ENCODE results near the gene OR5AL1. TPM values are rescaled to one million over a fixed set of nuclear protein-coding genes. Genes with fewer than 3 reads are reported as not detected.
"Not testable (repeated sequence)": the region's sequence is repeated elsewhere in the genome, so short reads cannot be mapped to it uniquely, and the experiment has no call there.

The OR5AL1 gene
- not detected in 2 replicates for total RNA-seq
- long read RNA-seq = 0 reads

DNA sequence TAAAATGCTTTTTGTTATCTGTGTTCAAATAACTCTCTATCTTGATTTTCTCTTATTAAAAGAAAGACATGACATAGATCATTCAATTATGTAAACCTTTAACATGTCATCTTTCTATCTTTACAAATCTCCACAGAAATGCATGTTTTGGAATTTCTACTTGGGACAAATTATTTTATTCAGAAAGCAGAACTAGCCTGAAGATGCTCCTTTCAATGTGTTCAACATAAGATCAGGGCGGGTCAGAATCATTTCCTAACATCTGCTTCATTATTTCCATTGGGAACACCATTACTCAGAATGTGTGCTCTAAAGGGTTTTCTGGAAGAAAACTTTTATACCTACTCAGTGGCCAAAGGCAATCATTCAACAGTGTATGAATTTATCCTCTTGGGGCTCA lies at the start of gene OR5AL1:
OR5AL1 (plus strand) TSS at position 301 of the 400 bp plus-strand sequence.
- H3K9me3 Mint-ChIP-seq = peaks cover 2% of the 10 kb centered on the region
- H3K27ac Mint-ChIP-seq (ENCODE audit: unreplicated experiment) = no peak within 1 kb of the TSS
- H3K36me3 Mint-ChIP-seq (ENCODE audit: low read depth) = no peaks in the 10 kb centered on the region
- TF ChIP-seq, protein P1, sequence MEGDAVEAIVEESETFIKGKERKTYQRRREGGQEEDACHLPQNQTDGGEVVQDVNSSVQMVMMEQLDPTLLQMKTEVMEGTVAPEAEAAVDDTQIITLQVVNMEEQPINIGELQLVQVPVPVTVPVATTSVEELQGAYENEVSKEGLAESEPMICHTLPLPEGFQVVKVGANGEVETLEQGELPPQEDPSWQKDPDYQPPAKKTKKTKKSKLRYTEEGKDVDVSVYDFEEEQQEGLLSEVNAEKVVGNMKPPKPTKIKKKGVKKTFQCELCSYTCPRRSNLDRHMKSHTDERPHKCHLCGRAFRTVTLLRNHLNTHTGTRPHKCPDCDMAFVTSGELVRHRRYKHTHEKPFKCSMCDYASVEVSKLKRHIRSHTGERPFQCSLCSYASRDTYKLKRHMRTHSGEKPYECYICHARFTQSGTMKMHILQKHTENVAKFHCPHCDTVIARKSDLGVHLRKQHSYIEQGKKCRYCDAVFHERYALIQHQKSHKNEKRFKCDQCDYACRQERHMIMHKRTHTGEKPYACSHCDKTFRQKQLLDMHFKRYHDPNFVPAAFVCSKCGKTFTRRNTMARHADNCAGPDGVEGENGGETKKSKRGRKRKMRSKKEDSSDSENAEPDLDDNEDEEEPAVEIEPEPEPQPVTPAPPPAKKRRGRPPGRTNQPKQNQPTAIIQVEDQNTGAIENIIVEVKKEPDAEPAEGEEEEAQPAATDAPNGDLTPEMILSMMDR (conservative IDR thresholded peaks at IDR 0.05) = no peak
- H3K27me3 Mint-ChIP-seq (ENCODE audit: low read depth) = no peaks in the 10 kb centered on the region
- no peak for DNase-seq (ENCODE audit: low read depth, low spot score)
- H3K4me1 Mint-ChIP-seq = no peaks in the 10 kb centered on the region
- H3K4me3 Mint-ChIP-seq = no peak within 1 kb of the TSS

DNA sequence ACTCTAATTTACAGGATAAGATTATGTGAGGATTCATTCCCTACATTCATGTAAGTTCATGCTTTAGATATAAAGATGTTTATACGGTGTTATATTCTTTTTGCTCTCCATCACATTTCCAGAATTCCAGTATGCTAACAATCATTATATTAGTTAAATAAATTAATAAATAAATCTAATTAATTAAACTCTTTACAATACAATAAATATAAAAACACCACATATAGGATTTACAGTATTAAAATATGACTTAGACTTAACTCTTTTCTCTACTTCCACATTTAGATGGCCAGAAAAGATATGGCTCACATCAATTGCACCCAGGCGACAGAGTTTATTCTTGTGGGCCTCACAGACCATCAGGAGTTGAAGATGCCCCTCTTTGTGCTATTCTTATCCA lies 37.2 kb upstream of the OR5AL1 start, which contains the start of gene OR8U1:
OR8U1 (plus strand) TSS at position 301 of the 400 bp plus-strand sequence; CDS start at position 301, 0 bp downstream.
- DNase-seq (ENCODE audit: low read depth, low spot score) = no peak

DNA sequence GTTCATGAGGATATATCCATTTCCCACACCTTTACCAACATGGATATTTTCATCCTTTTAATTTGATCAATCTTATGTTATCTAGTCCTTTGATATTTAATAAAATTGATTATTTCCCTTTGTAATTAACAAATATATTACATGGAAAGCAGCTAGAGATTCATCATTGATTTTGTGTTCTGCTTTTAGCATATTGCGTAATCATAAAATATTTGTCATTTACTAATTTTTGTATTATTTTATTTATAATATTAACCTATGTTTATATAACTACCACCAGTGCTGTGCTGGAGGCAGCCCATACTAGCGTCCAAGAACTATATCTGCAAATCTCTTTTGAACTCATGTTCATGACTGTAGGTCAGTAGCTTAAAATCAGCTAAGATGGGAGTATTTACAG lies 32.4 kb upstream of the OR5AL1 start:
- TF ChIP-seq, protein P1 (conservative IDR thresholded peaks at IDR 0.05) = no peak
- Mint-ChIP-seq H3K9me3 (no peaks in the 10 kb centered on the region), H3K27ac (ENCODE audit: unreplicated experiment) (no peak overlapping the region), H3K27me3 (ENCODE audit: low read depth) (no peaks in the 10 kb centered on the region), H3K36me3 (ENCODE audit: low read depth) (no peaks in the 10 kb centered on the region), H3K4me3 (no peak overlapping the region), H3K4me1 (no peaks in the 10 kb centered on the region)
- DNase-seq (ENCODE audit: low read depth, low spot score) = no peak

More for the DNA sequence above, 37.2 kb upstream of the OR5AL1 start, which contains the start of gene OR8U1:
- Mint-ChIP-seq H3K27me3 (ENCODE audit: low read depth) (no peaks in the 10 kb centered on the region), H3K27ac (ENCODE audit: unreplicated experiment) (no peak within 1 kb of the TSS), H3K4me1 (no peaks in the 10 kb centered on the region), H3K9me3 (no peaks in the 10 kb centered on the region), H3K4me3 (no peak within 1 kb of the TSS), H3K36me3 (ENCODE audit: low read depth) (no peaks in the 10 kb centered on the region)
- TF ChIP-seq, protein P1 (conservative IDR thresholded peaks at IDR 0.05) = no peak

DNA sequence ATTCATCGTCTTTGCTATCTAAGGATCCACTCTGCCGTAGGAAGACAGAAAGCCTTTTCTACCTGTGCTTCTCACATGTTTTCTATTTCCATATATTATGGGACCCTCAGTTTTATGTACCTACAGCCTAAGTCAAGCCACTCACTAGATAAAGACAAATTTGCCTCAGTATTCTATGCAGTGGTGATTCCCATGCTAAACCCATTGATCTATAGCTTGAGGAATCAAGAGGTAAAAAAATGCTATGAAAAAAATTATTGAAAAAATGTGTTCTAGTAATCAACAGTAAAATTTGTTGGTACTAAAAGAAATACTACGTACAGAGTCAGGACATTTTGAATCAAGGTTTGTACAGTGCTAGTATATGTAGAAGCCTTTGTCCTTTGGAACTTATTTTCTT lies 18.1 kb upstream of the OR5AL1 start:
- TF ChIP-seq, protein P1 (conservative IDR thresholded peaks at IDR 0.05) = no peak
- H3K36me3 Mint-ChIP-seq (ENCODE audit: low read depth) = no peaks in the 10 kb centered on the region
- H3K4me1 Mint-ChIP-seq = no peaks in the 10 kb centered on the region
- no peaks in the 10 kb centered on the region for H3K27me3 Mint-ChIP-seq (ENCODE audit: low read depth)
- no peak overlapping the region for H3K4me3 Mint-ChIP-seq
- no peak for DNase-seq (ENCODE audit: low read depth, low spot score)
- H3K9me3 Mint-ChIP-seq = no peaks in the 10 kb centered on the region
- H3K27ac Mint-ChIP-seq (ENCODE audit: unreplicated experiment) = no peak overlapping the region

DNA sequence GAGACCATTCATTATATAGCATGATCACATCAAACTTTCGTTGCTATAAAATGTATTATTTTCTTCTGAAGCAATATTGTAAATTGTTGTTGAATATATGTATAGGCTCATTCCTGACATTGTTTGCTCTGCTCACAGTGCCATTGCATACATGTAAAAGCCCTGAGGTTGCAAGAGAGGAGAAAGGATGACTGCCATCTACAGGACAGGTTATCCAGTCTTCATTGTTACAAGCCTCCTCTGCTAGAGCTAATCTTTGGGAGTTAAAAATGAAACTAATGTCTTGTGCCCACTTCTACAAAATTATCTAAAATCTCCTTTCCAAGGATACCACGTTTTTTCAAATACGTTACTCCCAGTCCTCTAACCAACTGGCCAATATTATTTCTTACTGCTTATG lies 16.4 kb upstream of the OR5AL1 start:
- TF ChIP-seq, protein P1 (conservative IDR thresholded peaks at IDR 0.05) = no peak
- H3K27me3 Mint-ChIP-seq (ENCODE audit: low read depth) = no peaks in the 10 kb centered on the region

DNA sequence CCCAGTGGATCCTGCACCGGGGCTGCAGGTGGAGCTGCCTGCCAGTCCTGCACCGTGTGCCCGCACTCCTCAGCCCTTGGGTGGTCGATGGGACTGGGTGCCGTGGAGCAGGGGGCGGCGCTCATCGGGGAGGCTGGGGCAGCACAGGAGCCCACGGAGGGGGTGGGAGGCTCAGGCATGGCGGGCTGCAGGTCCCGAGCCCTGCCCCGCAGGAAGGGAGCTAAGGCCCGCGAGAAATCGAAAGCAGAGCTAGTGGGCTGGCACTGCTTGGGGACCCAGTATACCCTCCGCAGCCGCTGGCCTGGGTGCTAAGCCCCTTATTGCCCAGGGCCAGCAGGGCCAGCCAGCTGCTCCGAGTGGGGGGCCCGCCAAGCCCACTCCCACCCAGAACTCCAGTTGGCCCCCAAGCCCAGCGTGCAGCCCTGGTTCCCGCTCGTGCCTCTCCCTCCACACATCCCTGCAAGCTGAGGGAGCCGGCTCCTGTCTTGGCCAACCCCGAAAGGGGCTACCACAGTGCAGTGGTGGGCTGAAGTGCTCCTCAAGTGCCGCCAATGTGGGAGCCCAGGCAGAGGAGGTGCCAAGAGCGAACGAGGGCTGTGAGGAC lies 10.5 kb upstream of the OR5AL1 start:
- not testable (repeated sequence) for H3K4me3 Mint-ChIP-seq; H3K4me1 Mint-ChIP-seq; H3K27ac Mint-ChIP-seq (ENCODE audit: unreplicated experiment); H3K27me3 Mint-ChIP-seq (ENCODE audit: low read depth); DNase-seq (ENCODE audit: low read depth, low spot score); H3K36me3 Mint-ChIP-seq (ENCODE audit: low read depth); H3K9me3 Mint-ChIP-seq

More for the DNA sequence above, 16.4 kb upstream of the OR5AL1 start:
- Mint-ChIP-seq H3K27ac (ENCODE audit: unreplicated experiment) (no peak overlapping the region), H3K36me3 (ENCODE audit: low read depth) (no peaks in the 10 kb centered on the region), H3K4me1 (no peaks in the 10 kb centered on the region), H3K4me3 (no peak overlapping the region), H3K9me3 (no peaks in the 10 kb centered on the region)
- DNase-seq (ENCODE audit: low read depth, low spot score) = no peak
